ENCODE measurements around the gene PRDM11.

Gene PRDM11

DNA sequence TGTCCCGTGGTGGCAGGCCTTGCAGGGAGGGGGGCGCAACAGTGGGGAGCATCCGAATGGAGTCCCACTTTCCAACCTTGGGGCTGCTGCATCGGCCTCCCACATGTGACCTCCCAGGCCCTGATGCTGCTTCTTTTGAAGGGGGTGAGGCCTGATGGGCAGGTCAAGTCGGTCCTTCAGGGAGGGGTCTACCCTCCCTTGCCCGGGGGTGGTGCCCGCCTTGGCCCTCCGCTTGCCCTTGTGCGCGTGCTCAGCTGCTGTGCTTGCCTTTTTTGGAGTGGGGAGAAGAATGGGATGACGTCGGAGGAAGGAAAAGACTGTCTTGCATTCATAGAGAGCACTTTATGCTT lies 66.9 kb downstream of the PRDM11 start:
- no peak for DNase-seq

DNA sequence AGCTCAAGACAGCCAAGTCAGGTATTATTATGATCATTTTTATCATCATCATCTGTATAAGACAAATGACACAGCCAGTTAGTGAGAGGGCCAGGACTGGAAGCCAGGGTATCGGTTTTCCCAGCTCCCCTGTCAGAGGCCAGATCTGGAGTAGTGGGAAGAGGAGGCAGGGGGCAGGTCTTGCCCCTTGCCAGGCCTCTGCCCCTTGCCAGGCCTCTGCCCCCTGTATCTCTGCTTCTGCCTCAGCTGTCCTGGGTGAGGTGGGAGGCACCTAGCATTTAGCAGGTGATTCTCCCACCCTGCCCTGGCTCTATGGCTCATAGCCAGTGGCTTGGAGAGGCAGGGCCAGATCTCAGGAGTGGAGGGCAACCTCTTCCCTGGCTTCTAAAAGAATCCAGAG lies 67.3 kb downstream of the PRDM11 start:
- no peak for DNase-seq

DNA sequence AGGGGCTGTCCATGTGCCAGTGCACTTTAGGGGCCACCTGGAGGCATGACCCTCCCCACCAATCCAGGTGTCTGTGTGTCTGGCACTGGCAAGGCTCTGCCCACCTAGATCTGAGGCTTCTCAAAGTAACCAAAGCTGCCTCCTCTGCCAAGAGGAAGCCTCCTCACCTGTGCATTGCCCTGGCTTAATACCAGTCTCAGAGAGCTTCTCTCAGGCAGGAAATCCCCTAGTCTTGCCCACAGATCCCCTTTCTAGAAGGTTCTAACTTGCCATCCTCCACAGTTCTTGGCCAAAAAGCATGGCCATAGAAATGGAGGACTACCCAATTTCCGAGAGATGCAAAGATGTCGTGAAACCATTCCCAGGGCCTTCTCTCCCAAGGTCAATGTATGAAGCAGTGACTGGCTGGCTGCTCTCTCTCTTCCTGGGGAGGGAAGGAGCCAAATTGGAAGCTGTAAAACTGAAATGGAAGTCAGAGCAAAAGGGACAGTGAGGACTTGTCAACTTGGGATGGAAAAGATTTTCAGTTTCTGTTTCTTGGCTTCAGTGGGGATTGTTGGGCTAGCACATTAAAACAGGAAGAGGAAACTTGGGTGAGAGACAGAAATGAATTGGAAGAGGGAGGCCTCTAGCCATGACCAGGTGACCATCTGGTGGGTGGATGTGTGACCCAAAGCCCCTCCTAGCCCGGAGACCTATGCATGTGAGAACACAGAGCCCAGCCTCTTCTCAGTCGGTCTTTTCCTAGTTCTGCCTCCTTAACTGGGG lies 68.8 kb downstream of the PRDM11 start:
- DNase-seq, result no peak

DNA sequence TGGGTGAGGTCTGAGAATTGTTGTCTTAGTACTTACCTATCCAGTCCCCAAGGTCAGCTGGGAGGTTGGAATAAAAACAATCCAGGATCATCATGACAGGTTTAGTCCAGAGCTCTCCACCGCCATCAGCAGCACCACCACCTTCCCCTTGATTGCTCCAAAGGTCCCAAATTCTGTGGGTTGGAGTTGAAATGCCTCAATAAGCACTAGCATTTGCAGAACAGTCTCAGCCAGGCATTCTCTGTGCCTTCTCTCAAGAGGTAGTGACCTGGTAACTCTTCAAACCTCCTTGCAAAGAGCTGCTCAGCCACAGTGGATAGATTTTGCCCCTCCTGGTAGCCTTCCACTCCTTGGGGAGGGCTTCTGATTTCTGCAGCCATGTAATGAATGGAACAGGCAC lies 69.6 kb downstream of the PRDM11 start:
- no peak for DNase-seq

DNA sequence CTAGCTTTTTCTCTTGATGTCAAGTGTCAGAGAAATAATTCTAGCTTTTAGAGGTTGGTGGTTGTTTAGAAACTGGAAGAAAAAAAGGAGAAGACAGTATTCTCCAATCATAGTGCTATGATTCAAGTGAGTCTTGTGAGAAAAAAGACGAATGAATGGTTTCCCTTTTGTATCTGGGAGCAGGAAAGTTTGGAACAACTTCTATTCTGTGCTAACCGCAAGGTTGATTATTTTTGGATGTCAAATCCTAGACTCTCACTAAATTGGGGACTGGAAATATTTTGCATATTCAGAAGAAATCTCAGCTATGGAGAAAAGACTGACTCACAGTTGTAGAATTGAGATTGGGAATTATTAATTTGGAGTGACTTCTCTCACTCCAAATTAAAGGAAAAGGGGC lies 70.5 kb downstream of the PRDM11 start:
- no peak for DNase-seq

DNA sequence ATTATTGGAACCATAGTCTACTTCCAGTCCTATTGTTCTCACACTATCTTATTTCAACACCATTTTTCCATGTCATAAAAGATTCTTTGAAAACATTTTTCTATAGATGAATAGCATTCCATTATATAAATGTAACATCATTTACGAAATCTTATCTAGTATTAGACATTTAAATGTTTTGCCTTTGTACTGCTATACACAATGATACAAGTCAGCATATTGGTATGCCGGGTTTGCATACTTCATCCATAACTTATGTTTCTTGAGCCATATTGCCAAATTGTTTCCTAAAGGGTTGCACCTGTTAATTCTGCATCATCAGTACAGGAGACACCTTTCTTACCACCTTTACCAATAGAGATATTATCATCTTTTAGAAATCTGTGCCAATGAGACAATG lies 71.6 kb downstream of the PRDM11 start:
- no peak for DNase-seq

DNA sequence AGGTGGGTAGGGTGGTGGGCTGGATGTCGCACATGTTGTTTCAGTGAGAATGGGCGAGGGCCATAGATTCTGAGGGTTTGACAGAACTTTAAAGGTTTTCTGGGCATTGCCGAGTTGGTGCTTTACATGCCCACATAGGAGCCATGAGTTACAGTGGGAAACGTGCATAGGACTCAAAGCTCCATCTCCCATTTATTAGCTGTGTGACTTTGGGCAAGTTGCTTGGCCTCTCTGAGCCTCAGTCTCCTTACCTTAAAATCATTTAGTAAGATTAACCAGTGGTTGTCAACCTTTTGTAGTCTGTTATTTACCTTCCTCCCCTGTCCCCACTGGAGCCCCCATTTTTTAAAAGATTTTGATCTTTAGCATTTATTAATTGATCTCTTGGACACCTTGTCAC lies 72.3 kb downstream of the PRDM11 start:
- no peak for DNase-seq

DNA sequence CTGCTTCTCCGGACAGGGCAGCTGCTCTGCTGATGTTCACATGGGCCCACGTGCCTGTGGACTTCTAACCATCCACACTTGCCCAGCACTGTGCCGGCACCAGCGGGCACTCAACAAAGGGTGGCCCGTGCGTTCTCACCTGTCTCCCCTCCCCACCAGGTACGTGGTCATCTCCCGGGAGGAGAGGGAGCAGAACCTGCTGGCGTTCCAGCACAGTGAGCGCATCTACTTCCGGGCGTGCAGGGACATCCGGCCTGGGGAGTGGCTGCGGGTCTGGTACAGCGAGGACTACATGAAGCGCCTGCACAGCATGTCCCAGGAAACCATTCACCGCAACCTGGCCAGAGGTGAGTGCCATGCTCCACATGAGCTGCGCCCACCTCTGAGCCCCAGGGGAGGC lies 73.0 kb downstream of the PRDM11 start:
- DNase-seq, result no peak

DNA sequence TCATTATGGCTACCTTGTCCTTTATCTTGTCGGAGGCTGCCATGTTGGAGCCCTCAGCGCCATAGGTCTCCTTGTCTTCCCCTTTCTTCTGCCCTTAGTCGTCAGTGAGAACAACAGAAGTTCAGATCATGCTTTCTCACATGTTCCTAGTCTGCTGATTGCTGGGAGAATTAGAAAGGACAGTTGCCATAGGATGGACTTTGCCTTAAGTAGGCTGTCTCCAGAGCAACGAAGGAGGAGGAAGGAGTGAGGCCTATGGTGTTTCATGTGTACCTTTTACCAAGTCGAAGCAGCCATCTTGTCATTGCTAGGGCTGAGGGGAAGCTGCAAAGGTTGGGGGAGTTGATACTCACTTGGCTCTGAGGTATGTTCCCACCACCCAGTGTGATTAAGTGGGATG lies 77.1 kb downstream of the PRDM11 start:
- DNase-seq, result no peak

DNA sequence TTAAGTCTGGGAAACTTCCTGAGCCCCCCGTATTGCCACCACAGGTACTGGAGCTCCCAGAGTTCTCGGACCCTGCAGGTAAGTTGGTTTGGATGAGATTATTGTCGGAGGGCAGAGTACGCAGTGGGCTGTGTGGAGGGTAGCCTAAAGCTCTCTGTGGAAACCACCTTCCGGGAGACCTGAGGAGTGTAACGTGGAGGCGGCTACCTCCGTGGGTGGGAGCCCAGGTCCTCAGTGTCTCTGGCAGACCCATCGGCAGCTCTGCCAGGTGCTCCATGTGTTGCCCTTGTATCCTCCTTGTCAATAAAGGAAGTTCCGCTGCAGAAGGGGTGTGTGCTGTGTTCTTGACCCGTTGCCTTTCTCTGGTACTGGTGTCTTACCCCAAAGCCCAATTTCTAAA lies 78.3 kb downstream of the PRDM11 start:
- no peak for DNase-seq

DNA sequence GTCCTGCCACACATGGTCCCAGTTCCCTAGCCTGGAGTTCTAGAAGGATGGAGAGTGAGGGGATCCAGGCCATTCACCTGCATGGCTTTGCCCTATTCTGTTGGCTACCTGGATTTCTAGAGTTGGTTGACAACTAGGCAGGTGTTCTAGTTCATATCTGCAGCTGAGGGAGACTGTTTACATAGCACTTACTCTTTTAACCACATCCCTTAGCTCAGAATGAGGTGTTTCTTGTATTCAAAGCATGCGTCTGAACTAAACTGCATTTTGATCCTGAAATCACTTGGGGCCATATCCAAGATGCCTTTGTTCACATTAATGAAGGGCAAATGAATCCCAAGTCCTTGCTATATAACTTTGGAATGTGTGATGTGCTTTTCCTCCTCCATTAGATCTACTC lies 78.8 kb downstream of the PRDM11 start:
- no peak for DNase-seq

DNA sequence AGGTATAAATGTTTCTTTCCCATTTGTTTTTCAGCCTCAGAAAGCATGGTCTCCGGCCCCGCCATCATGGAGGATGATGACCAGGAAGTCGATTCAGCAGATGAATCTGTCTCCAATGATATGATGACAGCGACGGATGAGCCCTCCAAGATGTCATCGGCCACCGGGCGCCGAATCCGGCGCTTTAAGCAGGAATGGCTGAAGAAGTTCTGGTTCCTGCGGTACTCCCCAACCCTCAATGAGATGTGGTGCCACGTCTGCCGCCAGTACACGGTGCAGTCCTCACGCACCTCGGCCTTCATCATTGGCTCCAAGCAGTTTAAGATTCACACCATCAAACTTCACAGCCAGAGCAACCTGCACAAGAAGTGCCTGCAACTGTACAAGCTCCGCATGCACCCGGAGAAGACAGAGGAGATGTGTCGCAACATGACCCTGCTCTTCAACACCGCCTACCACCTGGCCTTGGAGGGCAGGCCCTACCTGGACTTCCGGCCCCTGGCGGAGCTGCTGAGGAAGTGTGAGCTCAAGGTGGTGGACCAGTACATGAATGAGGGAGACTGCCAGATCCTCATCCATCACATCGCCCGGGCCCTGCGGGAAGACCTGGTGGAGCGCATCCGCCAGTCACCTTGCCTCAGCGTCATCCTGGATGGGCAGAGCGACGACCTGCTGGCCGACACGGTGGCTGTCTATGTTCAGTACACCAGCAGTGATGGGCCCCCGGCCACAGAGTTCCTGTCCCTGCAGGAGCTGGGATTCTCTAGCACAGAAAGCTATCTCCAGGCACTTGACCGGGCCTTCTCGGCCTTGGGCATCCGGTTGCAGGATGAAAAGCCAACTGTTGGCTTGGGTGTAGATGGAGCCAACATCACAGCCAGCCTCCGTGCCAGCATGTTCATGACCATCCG lies 79.8 kb downstream of the PRDM11 start:
- no peak for DNase-seq

DNA sequence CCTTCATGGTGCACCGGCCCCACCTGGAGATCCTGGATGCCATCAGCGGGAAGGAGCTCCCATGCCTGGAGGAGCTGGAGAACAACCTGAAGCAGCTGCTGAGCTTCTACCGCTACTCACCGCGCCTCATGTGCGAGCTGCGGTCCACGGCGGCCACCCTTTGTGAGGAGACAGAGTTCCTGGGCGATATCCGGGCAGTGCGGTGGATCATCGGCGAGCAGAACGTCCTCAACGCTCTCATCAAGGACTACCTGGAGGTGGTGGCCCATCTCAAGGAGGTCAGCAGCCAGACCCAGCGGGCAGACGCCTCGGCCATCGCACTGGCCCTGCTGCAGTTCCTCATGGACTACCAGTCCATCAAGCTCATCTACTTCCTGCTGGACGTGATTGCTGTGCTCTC lies 80.5 kb downstream of the PRDM11 start:
- no peak for DNase-seq

DNA sequence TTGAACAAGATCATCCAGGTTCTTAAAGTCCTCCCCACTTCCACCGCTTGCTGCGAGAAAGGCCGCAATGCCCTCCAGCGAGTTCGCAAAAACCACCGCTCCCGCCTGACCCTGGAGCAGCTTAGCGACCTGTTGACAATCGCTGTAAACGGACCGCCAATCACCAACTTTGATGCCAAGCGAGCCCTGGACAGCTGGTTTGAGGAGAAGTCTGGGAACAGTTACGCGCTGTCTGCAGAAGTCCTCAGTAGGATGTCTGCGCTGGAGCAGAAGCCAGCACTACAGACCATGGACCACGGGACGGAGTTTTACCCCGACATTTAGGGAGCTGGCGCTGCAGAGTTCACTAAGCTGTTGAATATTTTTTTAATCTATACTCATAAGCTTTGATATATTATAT lies 81.4 kb downstream of the PRDM11 start:
- no peak for DNase-seq

DNA sequence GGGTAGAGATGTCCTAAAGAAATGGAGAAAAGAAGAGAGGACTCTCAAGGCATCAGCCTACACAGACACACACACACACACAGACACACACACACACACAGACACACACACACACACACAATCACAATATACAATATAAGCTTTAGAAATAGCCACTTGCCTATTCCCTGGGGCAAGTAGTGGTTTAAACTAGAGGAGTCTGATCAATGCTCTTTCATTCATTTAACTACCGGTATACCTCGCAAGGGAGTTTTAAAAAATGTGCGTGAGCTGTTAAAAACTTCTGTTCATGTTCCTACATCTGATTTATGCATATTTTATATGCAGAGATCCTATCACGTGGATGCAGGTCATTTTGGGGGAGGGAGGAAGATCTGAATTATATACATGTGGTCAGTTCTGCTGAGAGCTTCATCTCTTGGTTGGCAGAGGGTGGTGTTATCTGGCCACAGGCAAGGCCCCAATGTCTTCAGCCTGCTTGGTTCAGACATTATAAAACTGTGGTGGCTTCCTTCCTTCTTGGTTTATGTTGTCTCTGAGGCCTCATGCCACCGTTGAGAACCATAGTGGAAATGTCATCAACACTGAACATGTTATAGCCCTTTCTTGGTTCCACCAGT lies 83.1 kb downstream of the PRDM11 start:
- no peak for DNase-seq

DNA sequence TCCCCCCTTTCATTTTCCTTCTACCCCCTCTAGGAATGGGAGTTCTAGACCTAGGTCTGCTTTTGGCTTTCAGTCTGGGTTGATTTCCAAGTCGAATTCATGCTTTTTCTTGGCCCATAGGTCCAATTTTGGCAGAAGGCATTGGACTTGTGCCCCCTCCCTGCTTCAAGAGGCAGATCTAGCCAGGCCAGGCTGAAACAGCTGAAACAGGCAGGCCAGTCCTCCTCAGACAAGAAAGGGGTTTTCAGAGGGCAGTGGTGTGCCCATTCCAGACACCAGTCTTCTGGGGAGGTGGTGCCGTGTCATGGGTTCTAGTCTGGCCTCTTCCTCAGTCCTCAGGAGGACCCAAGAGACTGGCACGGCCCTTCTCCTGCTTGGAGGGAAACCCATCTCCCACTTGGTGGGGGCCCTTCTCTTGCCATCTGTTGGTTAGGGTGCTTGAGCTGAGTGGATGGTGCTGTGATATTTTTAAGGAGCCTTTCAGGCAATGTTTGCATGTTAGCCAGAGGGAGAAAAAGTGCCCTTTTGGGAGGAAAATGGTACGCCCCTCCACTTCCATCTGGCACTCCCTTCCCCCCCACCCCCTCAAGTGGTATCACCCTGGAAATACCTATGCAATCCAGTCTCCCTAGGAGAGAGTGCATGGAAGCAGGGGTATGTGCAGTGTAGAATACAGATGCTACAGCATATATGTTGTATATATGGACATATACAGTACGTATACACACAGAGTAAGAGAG lies 86.1 kb downstream of the PRDM11 start:
- no peak for DNase-seq

DNA sequence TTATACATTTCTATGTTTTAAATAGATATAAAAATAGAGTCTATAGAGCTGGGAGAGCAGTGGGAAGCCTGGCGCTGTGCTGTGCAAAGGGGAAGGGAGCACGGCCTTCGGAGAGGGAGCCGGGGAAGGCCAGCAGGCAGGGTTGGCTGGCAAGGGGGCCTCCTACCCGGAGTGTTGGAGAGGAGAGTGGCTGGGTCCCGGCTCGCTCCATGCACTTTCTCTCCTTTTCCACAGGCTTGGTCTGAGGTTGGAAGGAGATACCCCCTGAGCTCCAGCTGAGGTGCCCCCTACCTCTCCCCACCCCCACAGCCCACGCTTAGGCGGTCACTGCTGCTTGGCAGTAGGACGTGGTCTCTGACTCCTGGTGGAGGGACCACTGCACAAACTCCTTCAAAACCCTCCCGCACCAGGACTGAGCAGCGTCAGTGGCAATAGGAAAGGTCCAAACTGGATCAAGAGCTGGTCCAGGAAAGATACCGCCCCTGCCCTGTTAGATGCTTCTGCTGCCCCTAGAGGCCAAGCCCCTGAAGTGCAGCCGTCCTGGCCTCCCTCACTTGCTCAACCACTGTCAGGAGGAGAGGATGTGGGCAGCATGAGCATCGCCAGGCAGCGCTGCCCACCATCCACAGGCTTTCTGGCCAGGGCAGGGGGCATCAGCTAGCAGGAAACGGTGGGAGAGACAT lies 86.8 kb downstream of the PRDM11 start:
- DNase-seq, result no peak

DNA sequence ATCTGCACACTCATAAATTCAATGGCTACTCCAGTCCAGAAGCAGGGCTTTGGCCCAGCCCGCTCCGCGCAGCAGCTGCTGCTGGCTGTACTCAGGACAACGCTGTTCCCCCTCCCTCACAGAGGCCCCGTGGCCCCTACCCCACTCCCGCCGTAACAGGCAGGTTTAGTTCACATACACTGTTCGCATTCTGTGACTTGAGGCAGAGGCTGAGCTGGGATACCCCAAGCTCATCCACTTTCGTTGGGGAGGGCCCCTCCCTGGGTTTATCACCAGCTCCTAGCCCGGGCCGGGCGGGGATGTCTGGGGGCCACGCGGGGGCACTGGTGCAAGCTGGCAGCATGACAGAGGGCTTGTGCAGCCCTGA lies 87.3 kb downstream of the PRDM11 start:
- DNase-seq, result no peak

DNA sequence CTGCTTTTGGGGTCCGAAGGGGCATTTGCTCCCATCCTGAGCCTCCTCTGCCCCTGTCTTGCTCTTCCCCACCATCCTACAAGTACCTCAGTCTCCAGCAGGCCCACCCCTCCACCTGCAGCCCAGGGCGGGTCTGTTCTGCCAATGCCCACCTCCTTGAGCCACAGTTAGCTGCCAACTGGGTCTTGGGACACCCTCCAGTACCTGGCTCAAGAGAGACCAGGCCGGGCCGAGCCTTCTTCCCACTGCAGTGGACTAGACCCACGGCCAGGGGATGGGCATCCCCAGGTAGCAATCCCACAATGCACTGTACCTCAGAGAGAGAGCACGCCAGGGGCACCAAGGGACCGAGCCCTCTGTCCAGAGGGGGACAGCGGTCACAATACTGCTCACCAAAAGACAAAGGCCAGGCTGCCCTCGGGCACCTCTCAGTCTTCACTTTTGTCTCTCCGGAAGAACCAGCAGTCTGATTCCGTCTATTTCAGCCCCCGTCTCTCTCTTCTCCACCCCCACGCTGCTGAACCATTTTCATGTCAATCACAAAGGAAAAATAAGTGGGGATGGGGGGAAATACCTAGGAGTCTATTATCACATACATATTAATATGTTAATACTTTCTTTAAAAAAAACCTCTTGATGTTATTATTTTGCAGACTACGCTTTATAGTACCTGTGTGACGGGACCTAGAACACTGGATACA lies 88.0 kb downstream of the PRDM11 start:
- DNase-seq, result no peak

DNA sequence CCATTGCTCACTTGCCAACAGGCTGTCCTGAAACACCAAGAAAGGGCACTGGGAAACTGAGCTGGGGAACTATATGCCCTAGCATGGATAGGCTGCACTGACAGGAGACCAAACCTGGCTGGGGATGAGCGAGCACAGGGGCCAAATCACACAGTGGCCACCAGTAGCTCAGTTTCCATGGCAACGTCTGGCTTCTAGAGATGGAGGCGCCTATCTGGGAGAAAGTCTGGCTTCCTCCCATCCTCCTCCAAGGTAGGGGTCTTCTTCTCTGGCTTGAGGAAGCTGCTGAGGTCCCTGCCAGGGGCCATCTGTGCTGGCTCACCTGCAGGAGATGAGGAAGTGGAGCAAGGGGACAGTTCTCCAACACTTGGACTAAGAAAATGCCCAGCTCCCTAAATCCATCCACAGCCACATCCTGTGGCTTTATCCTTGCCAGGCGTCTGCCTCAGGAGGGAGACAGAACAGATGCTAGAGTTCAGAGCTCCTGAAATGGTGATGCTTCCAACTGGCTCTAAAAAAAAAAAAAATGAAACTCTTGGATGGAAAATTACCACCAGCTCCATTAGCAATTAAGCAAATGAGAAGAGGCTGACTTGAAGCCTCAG lies 91.4 kb downstream of the PRDM11 start:
- DNase-seq, result no peak

DNA sequence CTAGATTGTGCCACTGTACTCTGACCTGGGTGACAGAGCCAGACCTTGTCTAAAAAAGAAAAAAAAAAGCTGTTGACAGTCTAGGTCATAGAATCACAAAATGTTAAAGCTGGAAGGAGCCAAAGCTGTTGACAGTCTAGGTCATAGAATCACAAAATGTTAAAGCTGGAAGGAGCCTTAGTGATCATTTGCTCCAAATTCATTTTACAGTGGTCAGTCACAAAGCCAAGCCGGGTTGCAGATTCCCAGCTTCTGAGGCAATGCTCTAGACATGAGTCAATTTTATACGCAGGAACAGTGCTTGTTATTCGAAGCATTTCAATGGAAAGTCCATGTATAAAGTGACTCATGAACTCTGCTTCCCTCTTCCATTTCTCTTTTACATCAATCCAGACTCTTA lies 92.3 kb downstream of the PRDM11 start:
- DNase-seq, result no peak

DNA sequence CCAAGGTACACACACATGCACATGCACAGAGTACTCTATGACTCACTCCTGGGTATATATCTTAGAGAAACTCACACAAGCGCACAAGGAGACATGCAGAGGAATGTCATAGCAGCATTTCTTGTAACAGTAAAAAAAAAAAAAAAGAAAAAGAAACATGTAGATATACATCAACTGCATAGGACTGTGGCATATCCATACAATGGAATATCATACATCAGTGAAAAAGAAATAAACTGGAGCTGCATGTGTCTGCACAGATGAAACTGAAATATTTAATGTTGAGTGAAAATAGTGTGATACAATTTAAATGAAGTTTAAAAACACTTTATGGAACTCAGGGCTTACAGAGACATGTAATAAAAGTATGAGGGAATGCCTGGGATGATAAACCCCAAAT lies 93.3 kb downstream of the PRDM11 start:
- no peak for DNase-seq
